Endothelial cell (in vitro differentiated cells): ENCODE measurements around the gene HTR7. TPM values are rescaled to one million over a fixed set of nuclear protein-coding genes. Genes with fewer than 3 reads are reported as not detected.

ENCODE experiments used
- DNase-seq: peaks from one replicate; pipeline ENCODE4 v3.0.0; 2021; ENCODE audit warnings: low spot score
- H3K27ac Mint-ChIP-seq: one replicate; pipeline ENCODE4 v1.8.0; 2021; ENCODE audit warnings: mixed read lengths, inconsistent platforms; ENCODE audit not compliant: unreplicated experiment
- H3K27me3 Mint-ChIP-seq: one replicate; pipeline ENCODE4 v1.8.0; 2021; ENCODE audit warnings: mild to moderate bottlenecking, moderate library complexity, mixed read lengths, inconsistent platforms; ENCODE audit not compliant: unreplicated experiment
- H3K36me3 Mint-ChIP-seq: one replicate; pipeline ENCODE4 v1.8.0; 2021; ENCODE audit warnings: mild to moderate bottlenecking, low read depth, mixed read lengths, inconsistent platforms; ENCODE audit not compliant: unreplicated experiment
- H3K4me1 Mint-ChIP-seq: one replicate; pipeline ENCODE4 v1.8.0; 2021; ENCODE audit warnings: mild to moderate bottlenecking, mixed read lengths, inconsistent platforms; ENCODE audit not compliant: unreplicated experiment
- H3K4me3 Mint-ChIP-seq: one replicate; pipeline ENCODE4 v1.8.0; 2021; ENCODE audit warnings: mild to moderate bottlenecking, mixed read lengths, inconsistent platforms; ENCODE audit not compliant: unreplicated experiment
- H3K9me3 Mint-ChIP-seq: one replicate; pipeline ENCODE4 v1.8.0; 2021; ENCODE audit warnings: mixed read lengths, inconsistent platforms; ENCODE audit not compliant: unreplicated experiment
- total RNA-seq: library from RNA; stranded (reverse); fragmentation: NEBNext Ultra II Directional; extraction: Animal tissue kit (Norgen Biotek cat#: 25700); gene quantifications from one replicate; pipeline ENCODE4 v1.2.1, GENCODE V29; 2021; ENCODE audit not compliant: unreplicated experiment
- TF ChIP-seq, protein P1 (sequence below): fragments of 200-600 bp; sonication (generic); IDR thresholded peaks from one replicate; pipeline ENCODE4 v1.5.0; 2021; ENCODE audit warnings: antibody characterized with exemption; ENCODE audit not compliant: unreplicated experiment

HTR7 gene
- total RNA-seq, 1 donor from 2014 or later, result 7.3 TPM

DNA sequence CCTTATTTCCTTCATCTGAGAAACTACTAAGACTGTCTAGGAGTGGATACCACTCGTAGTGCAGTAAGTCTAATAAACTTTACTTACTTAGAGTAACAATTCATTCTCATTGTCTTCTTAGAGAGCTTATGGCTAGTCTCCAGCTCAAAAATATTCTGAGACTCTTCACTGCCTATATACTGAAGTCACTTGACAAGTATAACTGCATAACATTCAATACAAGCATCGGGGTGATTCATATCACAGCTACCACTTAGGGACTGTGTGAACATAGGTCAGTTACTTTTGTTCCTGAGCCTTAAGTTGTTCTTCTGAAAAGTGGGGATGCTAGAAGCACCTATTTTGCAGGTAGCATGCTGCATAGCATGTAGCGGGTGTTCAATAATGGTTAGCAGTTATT lies 111.0 kb downstream of the HTR7 start:
- Mint-ChIP-seq H3K4me1 (peaks cover 21% of the 10 kb centered on the region), H3K36me3 (no peaks in the 10 kb centered on the region), H3K27ac (no peak overlapping the region), H3K4me3 (no peak overlapping the region), H3K9me3 (no peaks in the 10 kb centered on the region), H3K27me3 (peaks cover 4% of the 10 kb centered on the region)
- TF ChIP-seq, protein P1, sequence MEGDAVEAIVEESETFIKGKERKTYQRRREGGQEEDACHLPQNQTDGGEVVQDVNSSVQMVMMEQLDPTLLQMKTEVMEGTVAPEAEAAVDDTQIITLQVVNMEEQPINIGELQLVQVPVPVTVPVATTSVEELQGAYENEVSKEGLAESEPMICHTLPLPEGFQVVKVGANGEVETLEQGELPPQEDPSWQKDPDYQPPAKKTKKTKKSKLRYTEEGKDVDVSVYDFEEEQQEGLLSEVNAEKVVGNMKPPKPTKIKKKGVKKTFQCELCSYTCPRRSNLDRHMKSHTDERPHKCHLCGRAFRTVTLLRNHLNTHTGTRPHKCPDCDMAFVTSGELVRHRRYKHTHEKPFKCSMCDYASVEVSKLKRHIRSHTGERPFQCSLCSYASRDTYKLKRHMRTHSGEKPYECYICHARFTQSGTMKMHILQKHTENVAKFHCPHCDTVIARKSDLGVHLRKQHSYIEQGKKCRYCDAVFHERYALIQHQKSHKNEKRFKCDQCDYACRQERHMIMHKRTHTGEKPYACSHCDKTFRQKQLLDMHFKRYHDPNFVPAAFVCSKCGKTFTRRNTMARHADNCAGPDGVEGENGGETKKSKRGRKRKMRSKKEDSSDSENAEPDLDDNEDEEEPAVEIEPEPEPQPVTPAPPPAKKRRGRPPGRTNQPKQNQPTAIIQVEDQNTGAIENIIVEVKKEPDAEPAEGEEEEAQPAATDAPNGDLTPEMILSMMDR, result no peak
- no peak for DNase-seq

DNA sequence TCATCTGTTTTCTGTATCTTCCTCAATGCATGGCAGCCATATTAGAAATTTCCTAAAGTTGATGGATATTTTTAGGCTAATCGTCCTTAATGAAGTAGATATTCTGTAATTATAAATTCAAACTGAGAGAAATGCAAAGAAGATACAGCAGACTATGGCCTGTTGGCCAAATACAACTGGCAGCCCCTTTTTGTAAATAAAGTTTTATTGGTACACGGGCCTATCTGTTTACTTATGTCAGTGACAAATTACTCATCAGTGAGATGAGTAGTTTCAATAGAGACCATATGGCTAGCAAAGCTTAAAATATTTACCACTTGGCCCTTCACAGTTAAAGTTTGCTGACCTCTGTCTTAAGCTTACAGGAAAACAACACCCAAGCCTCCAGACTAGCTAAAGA lies 112.3 kb downstream of the HTR7 start:
- no peaks in the 10 kb centered on the region for H3K36me3 Mint-ChIP-seq
- H3K4me3 Mint-ChIP-seq, result no peak overlapping the region
- TF ChIP-seq, protein P1, result no peak
- no peak overlapping the region for H3K27ac Mint-ChIP-seq
- peaks cover 4% of the 10 kb centered on the region for H3K27me3 Mint-ChIP-seq
- DNase-seq, result no peak
- peaks cover 24% of the 10 kb centered on the region for H3K4me1 Mint-ChIP-seq
- H3K9me3 Mint-ChIP-seq, result no peaks in the 10 kb centered on the region

DNA sequence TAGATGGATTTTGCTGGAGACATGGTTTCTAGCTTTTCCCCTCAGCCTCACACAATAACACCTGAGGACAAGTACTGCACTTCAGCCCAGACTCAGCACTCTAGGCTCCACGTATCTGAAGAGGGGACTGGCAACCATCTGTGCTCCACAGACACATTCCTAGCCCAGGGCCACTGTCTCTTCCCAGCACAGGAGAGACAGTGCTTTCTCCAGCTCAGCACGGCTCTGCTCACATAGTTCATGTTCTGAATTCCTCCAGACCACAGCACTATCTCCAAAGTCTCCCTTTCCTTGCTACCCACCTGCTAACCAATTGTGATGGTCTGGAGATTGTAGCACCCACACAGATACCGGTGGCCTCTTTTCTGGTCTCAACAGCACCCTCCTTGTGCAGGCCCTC lies 114.5 kb downstream of the HTR7 start:
- Mint-ChIP-seq H3K27me3 (peaks cover 4% of the 10 kb centered on the region), H3K4me3 (no peak overlapping the region), H3K9me3 (no peaks in the 10 kb centered on the region), H3K27ac (no peak overlapping the region), H3K4me1 (peaks cover 24% of the 10 kb centered on the region), H3K36me3 (no peaks in the 10 kb centered on the region)
- TF ChIP-seq, protein P1, result no peak
- no peak for DNase-seq

DNA sequence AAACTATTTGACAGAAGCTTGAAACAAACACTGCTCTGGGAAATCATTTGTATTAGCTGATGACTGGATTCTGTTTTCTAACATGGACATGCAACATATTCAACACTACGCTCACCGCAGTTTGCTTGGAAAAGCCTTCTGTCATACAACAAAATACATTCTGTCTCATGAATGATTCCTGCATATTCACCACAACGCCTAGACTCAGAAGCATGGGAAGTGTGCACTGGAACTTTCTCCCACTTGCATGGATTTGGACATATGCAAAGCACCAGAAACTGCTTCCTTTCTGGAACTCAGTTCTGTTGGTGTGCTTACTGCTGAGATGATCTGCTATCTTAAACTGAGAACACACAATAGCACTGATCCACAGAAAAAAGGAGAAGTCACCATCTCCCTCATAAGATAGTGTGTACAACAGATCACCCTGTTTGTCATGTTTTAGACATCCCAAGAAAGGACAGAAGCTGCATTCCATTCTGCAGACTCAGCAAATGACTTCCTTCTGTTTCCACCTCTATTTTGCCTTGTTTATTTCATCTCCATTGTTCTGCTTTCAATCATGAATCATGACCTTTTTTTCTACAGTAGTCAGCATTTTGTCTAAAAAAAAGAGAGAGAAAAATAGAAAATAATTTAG lies 115.8 kb downstream of the HTR7 start:
- TF ChIP-seq, protein P1, result no peak
- Mint-ChIP-seq H3K27ac (no peak overlapping the region), H3K4me3 (no peak overlapping the region), H3K4me1 (peaks cover 24% of the 10 kb centered on the region), H3K27me3 (peaks cover 4% of the 10 kb centered on the region), H3K36me3 (no peaks in the 10 kb centered on the region), H3K9me3 (no peaks in the 10 kb centered on the region)
- DNase-seq, result no peak

- H3K27ac Mint-ChIP-seq, result no peak overlapping the region
- H3K4me3 Mint-ChIP-seq, result no peak overlapping the region
- H3K27me3 Mint-ChIP-seq, result peaks cover 6% of the 10 kb centered on the region
- TF ChIP-seq, protein P1, result no peak
- no peaks in the 10 kb centered on the region for H3K9me3 Mint-ChIP-seq
- peaks cover 18% of the 10 kb centered on the region for H3K4me1 Mint-ChIP-seq
- DNase-seq, result no peak
- H3K36me3 Mint-ChIP-seq, result no peaks in the 10 kb centered on the region
Observed at GRCh38 chr10:90740265-90740664, 117.6 kb downstream of the HTR7 start.
